Parathyroid adenoma (tissue), 2 donors: Measurements from ENCODE around the gene PLA2G4B.

Experiments
- H2AFZ ChIP-seq: fragments of 300-600 bp; sonication (generic); one replicate; pipeline ENCODE4 v1.7.0; 2017; ENCODE audit warnings: antibody characterized with exemption, mild to moderate bottlenecking
- H3K27ac ChIP-seq: fragments of 300-600 bp; sonication (generic); one replicate; pipeline ENCODE4 v1.7.0; 2017
- H3K27me3 ChIP-seq: fragments of 300-600 bp; sonication (generic); one replicate; pipeline ENCODE4 v1.7.0; 2017; ENCODE audit warnings: low read length; ENCODE audit not compliant: control insufficient read depth, insufficient read depth
- H3K36me3 ChIP-seq: fragments of 300-600 bp; sonication (generic); one replicate; pipeline ENCODE4 v1.7.0; 2017; ENCODE audit warnings: low read length; ENCODE audit not compliant: control insufficient read depth, insufficient read depth
- H3K4me1 ChIP-seq: fragments of 300-600 bp; sonication (generic); one replicate; pipeline ENCODE4 v1.7.0; 2017; ENCODE audit warnings: control low read depth
- H3K4me2 ChIP-seq: fragments of 300-600 bp; sonication (generic); one replicate; pipeline ENCODE4 v1.7.0; 2017; ENCODE audit warnings: low read length
- H3K4me3 ChIP-seq: fragments of 300-600 bp; sonication (generic); one replicate; pipeline ENCODE4 v1.7.0; 2017; ENCODE audit warnings: low read depth, low read length
- H3K79me2 ChIP-seq: fragments of 300-600 bp; sonication (generic); one replicate; pipeline ENCODE4 v1.7.0; 2017; ENCODE audit warnings: control low read depth
- H3K9ac ChIP-seq: fragments of 300-600 bp; sonication (generic); one replicate; pipeline ENCODE4 v1.7.0; 2017; ENCODE audit warnings: mild to moderate bottlenecking
- H3K9me3 ChIP-seq: fragments of 300-600 bp; sonication (generic); one replicate; pipeline ENCODE4 v1.7.0; 2017; ENCODE audit warnings: low read length; ENCODE audit not compliant: control insufficient read depth
- CTCF ChIP-seq: fragments of 300-600 bp; sonication (generic); IDR thresholded peaks from one replicate; pipeline ENCODE4 v1.7.0; 2017; ENCODE audit warnings: antibody characterized with exemption, mild to moderate bottlenecking
- donor health status: primary hyperparathyroidism.

The PLA2G4B gene

GRCh38 chr15:41895491-41895890, 56.8 kb downstream of the PLA2G4B start:
- Histone ChIP-seq H3K27ac (no peak overlapping the region), H3K4me1 (no peaks in the 10 kb centered on the region), H3K36me3 (no peaks in the 10 kb centered on the region), H3K9me3 (no peaks in the 10 kb centered on the region), H3K4me2 (no peak overlapping the region), H3K9ac (no peak overlapping the region), H3K79me2 (no peaks in the 10 kb centered on the region), H2AFZ (no peak overlapping the region), H3K4me3 (no peak overlapping the region), H3K27me3 (no peaks in the 10 kb centered on the region)
- TF ChIP-seq CTCF = no peak

GRCh38 chr15:41895957-41896356, 57.3 kb downstream of the PLA2G4B start:
- Histone ChIP-seq H2AFZ (no peak overlapping the region), H3K27me3 (no peaks in the 10 kb centered on the region), H3K27ac (no peak overlapping the region), H3K9me3 (no peaks in the 10 kb centered on the region), H3K36me3 (no peaks in the 10 kb centered on the region), H3K79me2 (no peaks in the 10 kb centered on the region), H3K4me1 (no peaks in the 10 kb centered on the region), H3K4me3 (no peak overlapping the region), H3K9ac (no peak overlapping the region), H3K4me2 (no peak overlapping the region)
- no peak for TF ChIP-seq CTCF

GRCh38 chr15:41896566-41896965, 57.9 kb downstream of the PLA2G4B start:
- no peak overlapping the region for H3K9ac ChIP-seq
- no peak overlapping the region for H3K4me3 ChIP-seq
- no peaks in the 10 kb centered on the region for H3K4me1 ChIP-seq
- no peaks in the 10 kb centered on the region for H3K36me3 ChIP-seq
- H3K79me2 ChIP-seq = no peaks in the 10 kb centered on the region
- H3K27ac ChIP-seq = no peak overlapping the region
- H3K4me2 ChIP-seq = no peak overlapping the region
- no peak for TF ChIP-seq CTCF
- no peak overlapping the region for H2AFZ ChIP-seq
- no peaks in the 10 kb centered on the region for H3K9me3 ChIP-seq
- H3K27me3 ChIP-seq = no peaks in the 10 kb centered on the region

- no peak for TF ChIP-seq CTCF
- no peak overlapping the region for H2AFZ ChIP-seq
- H3K36me3 ChIP-seq = no peaks in the 10 kb centered on the region
Measured at GRCh38 chr15:41897363-41897799, 58.7 kb downstream of the PLA2G4B start.

More at GRCh38 chr15:41897363-41897799, 58.7 kb downstream of the PLA2G4B start:
- no peaks in the 10 kb centered on the region for H3K4me1 ChIP-seq
- no peaks in the 10 kb centered on the region for H3K79me2 ChIP-seq
- H3K4me2 ChIP-seq = no peak overlapping the region
- no peak overlapping the region for H3K9ac ChIP-seq
- H3K9me3 ChIP-seq = no peaks in the 10 kb centered on the region
- no peaks in the 10 kb centered on the region for H3K27me3 ChIP-seq
- no peak overlapping the region for H3K4me3 ChIP-seq
- H3K27ac ChIP-seq = no peak overlapping the region
